Measurements from ENCODE around the gene STX19.

Gene STX19

DNA sequence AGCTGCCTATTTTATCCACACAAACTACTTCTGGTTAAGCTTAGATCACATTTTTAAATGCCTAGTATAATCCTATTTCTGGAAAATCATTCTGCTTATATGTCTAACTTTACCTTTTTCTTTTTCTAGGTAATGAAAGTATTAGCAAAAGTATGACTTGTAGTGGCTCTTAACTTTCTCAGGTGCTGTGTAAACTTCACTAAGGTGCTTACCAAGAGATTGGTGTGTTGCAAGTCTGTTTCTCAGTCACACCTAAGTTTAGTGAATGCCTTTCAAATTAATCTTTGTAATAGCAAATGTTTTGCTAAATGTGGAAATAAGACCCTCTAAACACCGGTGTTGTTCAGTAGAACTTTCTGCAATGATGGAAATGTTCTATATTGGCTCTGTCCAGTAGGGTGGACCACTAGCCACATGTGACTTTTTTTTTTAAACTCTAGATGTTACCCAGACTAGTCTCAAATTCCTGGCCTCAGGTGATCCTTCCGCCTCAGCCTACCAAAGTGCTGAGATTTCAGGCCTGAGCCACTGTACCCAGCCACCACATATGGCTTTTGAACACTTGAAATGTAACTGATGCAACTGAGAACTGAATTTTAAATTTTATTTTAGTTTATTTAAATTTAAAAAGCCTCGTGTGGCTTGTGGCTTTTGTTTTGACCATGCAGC lies 26.4 kb downstream of the STX19 start:
- no peak for DNase-seq
- in situ Hi-C loops (cut with HindIII; ENCODE audit: low pct_ligation_motif_present, low sequenced_read_pairs) = no loop called here
- no peak overlapping the region for H3K4me3 ChIP-seq (ENCODE audit: low read depth, low read length)
- H3K27me3 ChIP-seq (replicated peaks) = no peaks in the 10 kb centered on the region
- H3K27ac ChIP-seq = no peak overlapping the region
- TF ChIP-seq, protein P1, sequence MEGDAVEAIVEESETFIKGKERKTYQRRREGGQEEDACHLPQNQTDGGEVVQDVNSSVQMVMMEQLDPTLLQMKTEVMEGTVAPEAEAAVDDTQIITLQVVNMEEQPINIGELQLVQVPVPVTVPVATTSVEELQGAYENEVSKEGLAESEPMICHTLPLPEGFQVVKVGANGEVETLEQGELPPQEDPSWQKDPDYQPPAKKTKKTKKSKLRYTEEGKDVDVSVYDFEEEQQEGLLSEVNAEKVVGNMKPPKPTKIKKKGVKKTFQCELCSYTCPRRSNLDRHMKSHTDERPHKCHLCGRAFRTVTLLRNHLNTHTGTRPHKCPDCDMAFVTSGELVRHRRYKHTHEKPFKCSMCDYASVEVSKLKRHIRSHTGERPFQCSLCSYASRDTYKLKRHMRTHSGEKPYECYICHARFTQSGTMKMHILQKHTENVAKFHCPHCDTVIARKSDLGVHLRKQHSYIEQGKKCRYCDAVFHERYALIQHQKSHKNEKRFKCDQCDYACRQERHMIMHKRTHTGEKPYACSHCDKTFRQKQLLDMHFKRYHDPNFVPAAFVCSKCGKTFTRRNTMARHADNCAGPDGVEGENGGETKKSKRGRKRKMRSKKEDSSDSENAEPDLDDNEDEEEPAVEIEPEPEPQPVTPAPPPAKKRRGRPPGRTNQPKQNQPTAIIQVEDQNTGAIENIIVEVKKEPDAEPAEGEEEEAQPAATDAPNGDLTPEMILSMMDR (IDR thresholded peaks at IDR 0.05; ENCODE audit: low read depth, low read length, missing control alignments) = no peak
- H3K36me3 ChIP-seq (replicated peaks) = no peaks in the 10 kb centered on the region

DNA sequence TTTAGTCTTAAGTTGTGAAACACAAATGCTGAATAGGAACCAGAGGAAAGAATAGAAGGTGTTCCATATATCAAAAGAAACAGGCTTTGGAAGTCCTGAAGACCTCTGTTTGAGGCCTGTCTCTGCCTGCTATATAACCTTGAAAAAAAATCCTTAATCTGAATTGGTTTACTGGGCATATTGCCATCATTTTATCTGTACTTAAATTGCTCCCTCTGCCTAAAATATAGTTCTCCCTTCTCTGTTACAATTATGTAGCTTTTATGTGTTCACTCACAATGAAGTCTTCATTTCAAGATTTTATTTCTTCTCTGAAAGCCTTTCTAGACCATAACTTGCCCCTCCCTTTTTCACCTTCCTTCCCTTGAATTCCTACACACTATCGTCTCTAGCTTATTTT lies 27.2 kb downstream of the STX19 start:
- no peak for DNase-seq
- Histone ChIP-seq H3K27me3 (replicated peaks) (no peaks in the 10 kb centered on the region), H3K27ac (no peak overlapping the region), H3K4me3 (ENCODE audit: low read depth, low read length) (no peak overlapping the region), H3K36me3 (replicated peaks) (no peaks in the 10 kb centered on the region)
- TF ChIP-seq, protein P1 (IDR thresholded peaks at IDR 0.05; ENCODE audit: low read depth, low read length, missing control alignments) = no peak
- in situ Hi-C loops (cut with HindIII; ENCODE audit: low pct_ligation_motif_present, low sequenced_read_pairs) = no loop called here

DNA sequence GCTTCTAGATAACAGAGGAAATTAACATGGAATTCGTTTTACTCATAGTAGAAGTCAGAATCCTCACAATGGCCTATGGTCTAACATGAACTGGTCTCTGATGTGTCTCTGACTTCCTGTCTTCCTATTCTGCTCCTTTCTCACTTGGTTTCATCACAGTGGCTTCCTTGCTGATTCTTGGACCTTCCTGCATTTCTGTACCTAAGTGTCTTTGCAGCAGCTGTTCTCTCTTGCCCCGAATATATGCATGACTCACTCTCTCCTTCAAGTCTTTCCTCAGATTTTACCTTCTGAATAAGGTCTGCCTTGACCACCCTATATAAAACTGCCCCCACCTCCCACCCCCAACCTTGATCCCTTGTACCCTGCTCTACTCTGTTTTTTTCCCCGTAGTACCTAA lies 34.3 kb downstream of the STX19 start:
- in situ Hi-C loops (cut with HindIII; ENCODE audit: low pct_ligation_motif_present, low sequenced_read_pairs) = no loop called here
- Histone ChIP-seq H3K27ac (no peak overlapping the region), H3K4me3 (ENCODE audit: low read depth, low read length) (no peak overlapping the region), H3K27me3 (replicated peaks) (no peaks in the 10 kb centered on the region), H3K36me3 (replicated peaks) (no peaks in the 10 kb centered on the region)
- no peak for DNase-seq
- TF ChIP-seq, protein P1 (IDR thresholded peaks at IDR 0.05; ENCODE audit: low read depth, low read length, missing control alignments) = no peak

DNA sequence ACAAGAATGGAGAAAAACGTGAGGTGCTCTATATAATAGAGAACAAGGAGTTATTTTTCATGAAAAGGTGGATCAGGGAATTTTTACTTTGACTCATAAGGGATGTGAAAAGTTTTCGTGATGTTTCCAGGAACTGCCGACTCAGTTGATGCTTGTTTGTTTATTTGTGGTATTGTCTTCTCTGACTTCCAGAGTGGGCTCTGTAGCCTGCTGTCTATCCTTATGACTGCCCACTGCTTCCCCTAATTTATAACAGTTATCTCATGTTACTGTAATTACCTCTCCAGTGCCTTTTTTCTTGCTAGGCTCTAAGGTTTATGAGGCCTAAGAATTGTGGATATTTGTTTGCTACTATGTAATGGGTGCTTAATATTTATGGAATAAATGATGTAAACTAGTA lies 36.2 kb downstream of the STX19 start:
- TF ChIP-seq, protein P1 (IDR thresholded peaks at IDR 0.05; ENCODE audit: low read depth, low read length, missing control alignments) = no peak
- Histone ChIP-seq H3K36me3 (replicated peaks) (no peaks in the 10 kb centered on the region), H3K4me3 (ENCODE audit: low read depth, low read length) (no peak overlapping the region), H3K27ac (no peak overlapping the region), H3K27me3 (replicated peaks) (no peaks in the 10 kb centered on the region)
- no peak for DNase-seq
- in situ Hi-C loops (cut with HindIII; ENCODE audit: low pct_ligation_motif_present, low sequenced_read_pairs) = no loop called here

DNA sequence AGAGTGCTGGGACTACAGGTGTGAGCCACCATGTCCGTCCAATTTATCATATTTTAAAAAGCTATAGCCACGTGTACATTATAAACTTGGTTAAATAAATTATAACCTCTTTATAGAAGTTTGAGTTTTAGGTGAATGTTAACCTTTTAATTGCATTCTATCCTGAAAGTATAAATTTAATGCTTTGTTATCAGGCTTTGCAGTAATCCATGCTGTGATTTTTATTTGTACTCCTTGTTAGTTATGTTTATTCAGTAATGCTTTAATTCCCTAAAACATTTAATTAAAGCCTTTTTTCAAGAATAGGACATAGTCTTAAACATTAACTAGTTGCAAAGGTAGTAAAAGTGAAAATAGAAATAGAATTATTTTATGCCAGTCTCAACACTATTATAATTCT lies 36.8 kb downstream of the STX19 start:
- Histone ChIP-seq H3K27me3 (replicated peaks) (no peaks in the 10 kb centered on the region), H3K27ac (no peak overlapping the region), H3K4me3 (ENCODE audit: low read depth, low read length) (no peak overlapping the region), H3K36me3 (replicated peaks) (no peaks in the 10 kb centered on the region)
- TF ChIP-seq, protein P1 (IDR thresholded peaks at IDR 0.05; ENCODE audit: low read depth, low read length, missing control alignments) = no peak
- in situ Hi-C loops (cut with HindIII; ENCODE audit: low pct_ligation_motif_present, low sequenced_read_pairs) = no loop called here
- no peak for DNase-seq

DNA sequence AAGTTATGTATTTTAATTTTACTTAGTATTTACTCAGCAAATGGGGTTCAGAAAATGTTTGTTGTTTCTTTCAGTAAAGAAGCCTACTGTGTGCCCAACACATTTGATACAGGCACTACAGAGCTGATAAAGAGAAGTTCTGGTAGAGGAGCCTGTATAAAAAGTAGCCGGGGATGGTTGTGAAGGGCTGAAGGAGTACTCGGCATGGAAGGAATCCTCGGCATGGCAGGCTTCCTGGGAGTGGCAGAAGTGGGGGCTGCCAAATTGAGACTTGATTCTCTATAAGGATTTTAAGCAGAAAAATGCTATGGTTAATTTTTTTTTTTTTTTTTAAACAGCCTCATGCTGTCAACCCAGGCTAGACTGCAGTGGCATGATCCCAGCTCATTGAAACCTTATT lies 39.2 kb downstream of the STX19 start:
- TF ChIP-seq, protein P1 (IDR thresholded peaks at IDR 0.05; ENCODE audit: low read depth, low read length, missing control alignments) = no peak
- no peaks in the 10 kb centered on the region for H3K36me3 ChIP-seq (replicated peaks)
- H3K27me3 ChIP-seq (replicated peaks) = no peaks in the 10 kb centered on the region
- no peak overlapping the region for H3K4me3 ChIP-seq (ENCODE audit: low read depth, low read length)
- in situ Hi-C loops (cut with HindIII; ENCODE audit: low pct_ligation_motif_present, low sequenced_read_pairs) = no loop called here
- no peak for DNase-seq
- no peak overlapping the region for H3K27ac ChIP-seq
